ENCODE results near the gene DCBLD1. TPM values are rescaled to one million over a fixed set of nuclear protein-coding genes. Genes with fewer than 3 reads are reported as not detected.

DCBLD1 gene
- total and polyA plus RNA-seq, 2 donors (not counting 3 experiments of a cell fraction or from before 2014, with no cell fraction given), result 30.2 to 44.3 TPM

DNA sequence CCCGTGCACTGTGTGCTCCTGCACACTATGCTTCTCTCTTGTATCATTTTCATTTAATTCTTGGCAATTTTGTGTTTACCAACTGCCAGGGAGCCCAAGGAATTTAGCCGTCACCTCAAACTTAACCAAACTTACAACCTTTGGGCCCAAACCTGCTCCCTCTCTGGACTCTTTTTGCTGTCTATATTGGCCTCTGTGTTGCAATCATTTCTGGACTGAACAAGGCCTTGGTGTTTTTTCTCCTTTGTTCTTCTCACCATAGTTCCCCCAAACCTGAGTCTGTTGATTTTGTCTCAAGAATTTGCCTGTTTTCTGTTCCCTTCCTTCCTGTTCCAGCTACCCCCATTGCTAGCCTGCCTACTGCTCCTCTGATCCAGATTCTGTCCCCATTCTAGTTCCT lies 19.2 kb downstream of the DCBLD1 start:
- no peak for DNase-seq (ENCODE audit: low read depth, low spot score)

DNA sequence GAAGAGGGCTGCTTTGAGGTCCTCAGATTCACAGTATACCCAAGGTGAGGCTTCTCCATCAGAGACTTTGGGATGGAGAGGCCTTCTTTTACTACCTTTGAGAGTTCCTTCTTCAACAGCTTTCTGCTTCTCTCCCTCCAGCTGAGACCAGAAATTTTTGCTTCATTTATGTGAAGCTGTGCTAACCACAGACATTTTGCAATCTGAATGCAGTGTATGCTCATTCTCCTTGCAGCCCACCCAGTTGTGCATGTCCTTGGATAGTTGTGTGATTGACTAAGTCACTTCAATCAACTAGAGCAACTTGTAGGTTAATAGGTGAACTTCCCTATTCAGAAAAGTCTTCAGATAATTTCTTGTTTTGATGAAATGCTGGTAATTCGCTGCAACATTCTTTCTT lies 20.1 kb downstream of the DCBLD1 start:
- Histone ChIP-seq H3K9me3 (replicated peaks; ENCODE audit: control insufficient read depth, insufficient read depth, low read length) (no peaks in the 10 kb centered on the region), H2AFZ (ENCODE audit: low read depth, low read length) (no peak overlapping the region), H4K20me1 (replicated peaks; ENCODE audit: control insufficient read depth, extremely low read depth, insufficient read depth, low read length) (no peaks in the 10 kb centered on the region), H3K27ac (ENCODE audit: insufficient read depth, low read depth, low read length) (no peak overlapping the region), H3K9ac (replicated peaks; ENCODE audit: extremely low read depth, insufficient read depth, low read length) (no peak overlapping the region), H3K9me1 (replicated peaks; ENCODE audit: control insufficient read depth, extremely low read depth, insufficient read depth, low read length) (no peaks in the 10 kb centered on the region), H3K4me2 (ENCODE audit: insufficient read depth, low read length) (no peak overlapping the region), H3K4me1 (ENCODE audit: control insufficient read depth, extremely low read depth, insufficient read depth, low read length) (peaks cover 39% of the 10 kb centered on the region), H3K36me3 (ENCODE audit: control insufficient read depth in 2 of 2, extremely low read depth in 1 of 2, insufficient read depth in 2 of 2, low read length in 2 of 2) (peaks cover under 1 to 5% of the 10 kb centered on the region in 2 experiments), H3K27me3 (ENCODE audit: control insufficient read depth in 2 of 2, insufficient read depth in 2 of 2, low read length in 2 of 2) (no peaks in the 10 kb centered on the region), H3K79me2 (ENCODE audit: control insufficient read depth, insufficient read depth, low read length) (peaks cover 56% of the 10 kb centered on the region), H3K4me3 (replicated peaks in 1 of 3; ENCODE audit: insufficient read depth in 1 of 3, low read depth in 1 of 3, low read length in 3 of 3) (no peak overlapping the region)
- DNase-seq (ENCODE audit: low read depth, low spot score), result no peak
- intact Hi-C loops (cut with micrococcal nuclease), result no loop called here
- TF ChIP-seq FOS (IDR thresholded peaks at IDR 0.05; ENCODE audit: borderline replicate concordance, insufficient read depth, low read length) (no peak), MYC (IDR thresholded peaks at IDR 0.05; ENCODE audit: low read depth, low read length) (no peak), EZH2 (IDR thresholded peaks at IDR 0.05; ENCODE audit: borderline replicate concordance, low read depth, low read length, severe bottlenecking) (no peak), GATA2 (IDR thresholded peaks at IDR 0.05; ENCODE audit: insufficient read depth, insufficient read length, low read depth, low read length) (no peak), JUN (IDR thresholded peaks at IDR 0.05; ENCODE audit: borderline replicate concordance, insufficient read depth, insufficient read length, low read depth) (no peak), POLR2AphosphoS5 (IDR thresholded peaks at IDR 0.05; ENCODE audit: insufficient read depth, low read depth, low read length) (no peak), POLR2A (IDR thresholded peaks at IDR 0.05; ENCODE audit: low read depth, low read length) (no peak)
- TF ChIP-seq, protein P1, sequence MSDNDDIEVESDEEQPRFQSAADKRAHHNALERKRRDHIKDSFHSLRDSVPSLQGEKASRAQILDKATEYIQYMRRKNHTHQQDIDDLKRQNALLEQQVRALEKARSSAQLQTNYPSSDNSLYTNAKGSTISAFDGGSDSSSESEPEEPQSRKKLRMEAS (IDR thresholded peaks at IDR 0.05; ENCODE audit: insufficient read depth, insufficient read length), result no peak
- TF ChIP-seq, protein P2, sequence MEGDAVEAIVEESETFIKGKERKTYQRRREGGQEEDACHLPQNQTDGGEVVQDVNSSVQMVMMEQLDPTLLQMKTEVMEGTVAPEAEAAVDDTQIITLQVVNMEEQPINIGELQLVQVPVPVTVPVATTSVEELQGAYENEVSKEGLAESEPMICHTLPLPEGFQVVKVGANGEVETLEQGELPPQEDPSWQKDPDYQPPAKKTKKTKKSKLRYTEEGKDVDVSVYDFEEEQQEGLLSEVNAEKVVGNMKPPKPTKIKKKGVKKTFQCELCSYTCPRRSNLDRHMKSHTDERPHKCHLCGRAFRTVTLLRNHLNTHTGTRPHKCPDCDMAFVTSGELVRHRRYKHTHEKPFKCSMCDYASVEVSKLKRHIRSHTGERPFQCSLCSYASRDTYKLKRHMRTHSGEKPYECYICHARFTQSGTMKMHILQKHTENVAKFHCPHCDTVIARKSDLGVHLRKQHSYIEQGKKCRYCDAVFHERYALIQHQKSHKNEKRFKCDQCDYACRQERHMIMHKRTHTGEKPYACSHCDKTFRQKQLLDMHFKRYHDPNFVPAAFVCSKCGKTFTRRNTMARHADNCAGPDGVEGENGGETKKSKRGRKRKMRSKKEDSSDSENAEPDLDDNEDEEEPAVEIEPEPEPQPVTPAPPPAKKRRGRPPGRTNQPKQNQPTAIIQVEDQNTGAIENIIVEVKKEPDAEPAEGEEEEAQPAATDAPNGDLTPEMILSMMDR (IDR thresholded peaks at IDR 0.05; ENCODE audit: extremely low read depth in 1 of 2, insufficient read depth in 1 of 2, low read depth in 1 of 2, low read length in 2 of 2), result no peak
- dilution Hi-C loops (cut with MboI; ENCODE audit: extremely low pct_ligation_motif_present, low sequenced_read_pairs), result no loop called here
- ChIA-PET POLR2A (no interaction called here), CTCF (interaction anchor here (0.8 to 1.2 kb wide), 3 partner anchors 11 to 52 kb away, joined by 3 to 8 read pairs (median 3); no protein-coding TSS in a partner anchor)
- FAIRE-seq, result no peak
- no TSS peak for BruUV-seq (replicated peaks)

More for the DNA sequence above, 19.2 kb downstream of the DCBLD1 start:
- Histone ChIP-seq H3K79me2 (ENCODE audit: control insufficient read depth, insufficient read depth, low read length) (peaks cover 55% of the 10 kb centered on the region), H3K9me3 (replicated peaks; ENCODE audit: control insufficient read depth, insufficient read depth, low read length) (no peaks in the 10 kb centered on the region), H4K20me1 (replicated peaks; ENCODE audit: control insufficient read depth, extremely low read depth, insufficient read depth, low read length) (no peaks in the 10 kb centered on the region), H3K27me3 (ENCODE audit: control insufficient read depth in 2 of 2, insufficient read depth in 2 of 2, low read length in 2 of 2) (no peaks in the 10 kb centered on the region), H3K4me1 (ENCODE audit: control insufficient read depth, extremely low read depth, insufficient read depth, low read length) (peaks cover 47% of the 10 kb centered on the region), H2AFZ (ENCODE audit: low read depth, low read length) (no peak overlapping the region), H3K9ac (replicated peaks; ENCODE audit: extremely low read depth, insufficient read depth, low read length) (no peak overlapping the region), H3K36me3 (ENCODE audit: control insufficient read depth in 2 of 2, extremely low read depth in 1 of 2, insufficient read depth in 2 of 2, low read length in 2 of 2) (peaks cover 0 to 5% of the 10 kb centered on the region in 2 experiments), H3K4me3 (replicated peaks in 1 of 3; ENCODE audit: insufficient read depth in 1 of 3, low read depth in 1 of 3, low read length in 3 of 3) (no peak overlapping the region), H3K4me2 (ENCODE audit: insufficient read depth, low read length) (no peak overlapping the region), H3K9me1 (replicated peaks; ENCODE audit: control insufficient read depth, extremely low read depth, insufficient read depth, low read length) (no peaks in the 10 kb centered on the region), H3K27ac (ENCODE audit: insufficient read depth, low read depth, low read length) (no peak overlapping the region)
- intact Hi-C loops (cut with micrococcal nuclease), result no loop called here
- CTCF ChIA-PET, result no interaction called here
- dilution Hi-C loops (cut with MboI; ENCODE audit: extremely low pct_ligation_motif_present, low sequenced_read_pairs), result no loop called here
- BruUV-seq (replicated peaks), result no TSS peak
- no peak for FAIRE-seq
- TF ChIP-seq POLR2A (IDR thresholded peaks at IDR 0.05; ENCODE audit: low read depth, low read length) (no peak), GATA2 (IDR thresholded peaks at IDR 0.05; ENCODE audit: insufficient read depth, insufficient read length, low read depth, low read length) (no peak), JUN (IDR thresholded peaks at IDR 0.05; ENCODE audit: borderline replicate concordance, insufficient read depth, insufficient read length, low read depth) (no peak), EZH2 (IDR thresholded peaks at IDR 0.05; ENCODE audit: borderline replicate concordance, low read depth, low read length, severe bottlenecking) (no peak), MYC (IDR thresholded peaks at IDR 0.05; ENCODE audit: low read depth, low read length) (no peak)
- POLR2A ChIA-PET, result no interaction called here

All from endothelial cell of umbilical vein (primary cell).